Gastrocnemius medialis (tissue), 4 donors: Measurements from ENCODE around the gene SKP1. TPM values are rescaled to one million over a fixed set of nuclear protein-coding genes. Genes with fewer than 3 reads are reported as not detected.

Experiments used
- ATAC-seq, 2 donors: fragments of 150-250 bp; one replicate each; pipeline ENCODE4 v1.9.1; 2016
- DNase-seq, 2 donors: peaks; one replicate each; pipeline ENCODE4 v3.0.0-alpha.2; 2019
- H3K27ac ChIP-seq, 4 donors: fragments of 200-600 bp; sonication (generic); 1 replicate in 1 of 4; 2 replicates in 3 of 4; pipeline ENCODE4 v1.5.1; 2016 to 2018; ENCODE audit warnings: mild to moderate bottlenecking in 2 of 4, moderate library complexity in 1 of 4
- H3K27me3 ChIP-seq, 3 donors: fragments of 200-600 bp; sonication (generic) in 2 of 3; 1 replicate in 1 of 3; 2 replicates in 2 of 3; pipeline versions ENCODE4 v1.5.1 to v1.6.0; 2016 to 2019; ENCODE audit warnings: mild to moderate bottlenecking in 1 of 3, moderate library complexity in 1 of 3
- H3K36me3 ChIP-seq, 2 donors: fragments of 200-600 bp; sonication (generic) in 1 of 2; one replicate each; pipeline ENCODE4 v1.5.1; 2017 to 2018
- H3K4me1 ChIP-seq, 2 donors: fragments of 200-600 bp; sonication (generic) in 1 of 2; one replicate each; pipeline ENCODE4 v1.5.1; 2016 to 2017; ENCODE audit warnings: mild to moderate bottlenecking in 2 of 2
- H3K4me3 ChIP-seq, 4 donors: fragments of 200-600 bp; sonication (generic) in 3 of 4; 1 replicate in 1 of 4; 2 replicates in 3 of 4; pipeline ENCODE4 v1.5.1; 2016 to 2019; ENCODE audit warnings: mild to moderate bottlenecking in 2 of 4
- H3K9me3 ChIP-seq, 3 donors: fragments of 200-600 bp; sonication (generic) in 2 of 3; 1 replicate in 1 of 3; 2 replicates in 2 of 3; pipeline ENCODE4 v1.5.1; 2016 to 2019
- CTCF ChIP-seq, 5 experiments: fragments of 450-650 bp in 3 of 5; fragments of 200-600 bp in 2 of 5; sonication (generic) in 2 of 5; IDR thresholded peaks in 4 of 5; conservative IDR thresholded peaks in 1 of 5; 1 replicate in 4 of 5; 2 replicates in 1 of 5; pipeline ENCODE4 v1.5.1; 2016 to 2019; ENCODE audit warnings: antibody characterized with exemption in 5 of 5, mild to moderate bottlenecking in 3 of 5, moderate library complexity in 3 of 5
- POLR2A ChIP-seq, 2 donors: fragments of 450-650 bp; IDR thresholded peaks; one replicate each; pipeline ENCODE4 v1.6.1; 2017; ENCODE audit warnings: antibody characterized with exemption in 2 of 2, mild to moderate bottlenecking in 2 of 2, moderate library complexity in 2 of 2
- in situ Hi-C, 4 donors: fragments of 200-750 bp; cut with MboI; loops; one replicate each; pipeline versions ENCODE4 v1.15.0 to v1.8.0; 2017; ENCODE audit warnings: low sequenced_read_pairs in 4 of 4
- intact Hi-C: fragments of 100-400 bp; cut with DNase I; formaldehyde crosslinking; loops from one replicate; pipeline ENCODE4 v1.15.1; 2023; ENCODE audit warnings: low total_unique reads
- total RNA-seq, 4 donors: library from RNA; depleted of rRNA; stranded (reverse); fragments of >200 nt; gene quantifications; one replicate each; pipeline versions ENCODE4 v1.1.0 to v1.2.3, GENCODE V29; 2016

Gene SKP1
- total RNA-seq, 4 donors from 2014 or later = 318 to 499 (median 476) TPM

- intact Hi-C loops (loop anchor here (2.0 kb wide), 1 partner anchor 76 kb away; no protein-coding TSS in a partner anchor), in situ Hi-C loops (no loop called here)
- Histone ChIP-seq H3K36me3 (no peaks in the 10 kb centered on the region), H3K4me3 (peak overlapping the region; percentile 35 to 65 (median 52)), H3K27ac (no peak overlapping the region), H3K4me1 (peaks cover 9 to 19% of the 10 kb centered on the region in 2 donors), H3K9me3 (no peaks in the 10 kb centered on the region), H3K27me3 (peaks cover 9 to 19% (median 16%) of the 10 kb centered on the region in 3 donors)
- TF ChIP-seq POLR2A (IDR thresholded peaks at IDR 0.05) (no peak), CTCF (IDR thresholded peaks at IDR 0.05 in 4 of 5, conservative IDR thresholded peaks at IDR 0.05 in 1 of 5) (no peak)
- ATAC-seq (peak; percentile 9 to 13), DNase-seq (no peak)
Observed at GRCh38 chr5:134114886-134115805, 61.6 kb downstream of the SKP1 start.

GRCh38 chr5:134113902-134114875 is 62.6 kb downstream of the SKP1 start, which contains the start of gene TCF7:
Gene TCF7, plus strand, starts transcription at chr5:134114681. Its CDS starts 226 bp downstream, at chr5:134114907.
- H3K4me3 ChIP-seq = peak within 1 kb of the TSS; percentile 65 to 79 (median 68)
- H3K36me3 ChIP-seq = no peaks in the 10 kb centered on the region
- H3K27me3 ChIP-seq = peaks cover 9 to 19% (median 16%) of the 10 kb centered on the region in 3 donors
- H3K9me3 ChIP-seq = no peaks in the 10 kb centered on the region
- peak; percentile 88 to 89 for ATAC-seq
- peak; percentile 56 to 58 for DNase-seq
- peaks cover 9 to 19% of the 10 kb centered on the region in 2 donors for H3K4me1 ChIP-seq
- in situ Hi-C loops (no loop called here), intact Hi-C loops (loop anchor here (2.0 kb wide), 1 partner anchor 75 kb away; no protein-coding TSS in a partner anchor)
- TF ChIP-seq POLR2A (IDR thresholded peaks at IDR 0.05) (peak in 1 of 2 donors; percentile 36), CTCF (IDR thresholded peaks at IDR 0.05 in 4 of 5, conservative IDR thresholded peaks at IDR 0.05 in 1 of 5) (no peak)
- no peak within 1 kb of the TSS for H3K27ac ChIP-seq

GRCh38 chr5:134113363-134113889 is 63.3 kb downstream of the SKP1 start:
- DNase-seq = no peak
- intact Hi-C loops = no loop called here
- Histone ChIP-seq H3K4me1 (peaks cover 9 to 19% of the 10 kb centered on the region in 2 donors), H3K27me3 (peaks cover 9 to 19% (median 16%) of the 10 kb centered on the region in 3 donors), H3K27ac (no peak overlapping the region), H3K36me3 (no peaks in the 10 kb centered on the region), H3K9me3 (no peaks in the 10 kb centered on the region), H3K4me3 (peak overlapping the region; percentile 65 to 79 (median 68))
- ATAC-seq = no peak
- TF ChIP-seq CTCF (IDR thresholded peaks at IDR 0.05 in 4 of 5, conservative IDR thresholded peaks at IDR 0.05 in 1 of 5) (no peak), POLR2A (IDR thresholded peaks at IDR 0.05) (no peak)
- in situ Hi-C loops = no loop called here

- Histone ChIP-seq H3K4me1 (peaks cover 9 to 19% of the 10 kb centered on the region in 2 donors), H3K9me3 (no peaks in the 10 kb centered on the region), H3K27me3 (peaks cover 9 to 19% (median 16%) of the 10 kb centered on the region in 3 donors), H3K36me3 (no peaks in the 10 kb centered on the region), H3K4me3 (no peak overlapping the region), H3K27ac (no peak overlapping the region)
- intact Hi-C loops (no loop called here), in situ Hi-C loops (no loop called here)
- no peak for TF ChIP-seq CTCF (IDR thresholded peaks at IDR 0.05 in 4 of 5, conservative IDR thresholded peaks at IDR 0.05 in 1 of 5)
- no peak for TF ChIP-seq POLR2A (IDR thresholded peaks at IDR 0.05)
- DNase-seq (no peak), ATAC-seq (no peak)
Observed at GRCh38 chr5:134112726-134113362, 63.9 kb downstream of the SKP1 start.
